ENCODE measurements around the gene TRIM72.
A peak's percentile ranks its signal among the peaks of the same experiment; 100 is the strongest.
"Not testable (repeated sequence)": the region's sequence is repeated elsewhere in the genome, so short reads cannot be mapped to it uniquely, and the experiment has no call there.

Gene TRIM72

GRCh38 chr16:31253642-31254045, 39.7 kb downstream of the TRIM72 start:
- H3K27ac Mint-ChIP-seq = peak overlapping the region; percentile 0
- H3K36me3 Mint-ChIP-seq = no peaks in the 10 kb centered on the region
- no peaks in the 10 kb centered on the region for H3K9me3 Mint-ChIP-seq
- H3K4me1 Mint-ChIP-seq = peaks cover 30% of the 10 kb centered on the region
- H3K4me3 Mint-ChIP-seq = no peak overlapping the region
- H3K27me3 Mint-ChIP-seq = no peaks in the 10 kb centered on the region

- no peak overlapping the region for H3K27ac Mint-ChIP-seq
- H3K27me3 Mint-ChIP-seq = no peaks in the 10 kb centered on the region
- no peaks in the 10 kb centered on the region for H3K9me3 Mint-ChIP-seq
- H3K4me1 Mint-ChIP-seq = peaks cover 26% of the 10 kb centered on the region
- H3K4me3 Mint-ChIP-seq = no peak overlapping the region
- no peaks in the 10 kb centered on the region for H3K36me3 Mint-ChIP-seq
Measured at GRCh38 chr16:31256466-31256865, 42.5 kb downstream of the TRIM72 start.

GRCh38 chr16:31258366-31258765, 44.4 kb downstream of the TRIM72 start:
- Mint-ChIP-seq H3K27me3 (no peaks in the 10 kb centered on the region), H3K4me1 (peaks cover 22% of the 10 kb centered on the region), H3K27ac (no peak overlapping the region), H3K4me3 (no peak overlapping the region), H3K9me3 (no peaks in the 10 kb centered on the region), H3K36me3 (no peaks in the 10 kb centered on the region)

DNA sequence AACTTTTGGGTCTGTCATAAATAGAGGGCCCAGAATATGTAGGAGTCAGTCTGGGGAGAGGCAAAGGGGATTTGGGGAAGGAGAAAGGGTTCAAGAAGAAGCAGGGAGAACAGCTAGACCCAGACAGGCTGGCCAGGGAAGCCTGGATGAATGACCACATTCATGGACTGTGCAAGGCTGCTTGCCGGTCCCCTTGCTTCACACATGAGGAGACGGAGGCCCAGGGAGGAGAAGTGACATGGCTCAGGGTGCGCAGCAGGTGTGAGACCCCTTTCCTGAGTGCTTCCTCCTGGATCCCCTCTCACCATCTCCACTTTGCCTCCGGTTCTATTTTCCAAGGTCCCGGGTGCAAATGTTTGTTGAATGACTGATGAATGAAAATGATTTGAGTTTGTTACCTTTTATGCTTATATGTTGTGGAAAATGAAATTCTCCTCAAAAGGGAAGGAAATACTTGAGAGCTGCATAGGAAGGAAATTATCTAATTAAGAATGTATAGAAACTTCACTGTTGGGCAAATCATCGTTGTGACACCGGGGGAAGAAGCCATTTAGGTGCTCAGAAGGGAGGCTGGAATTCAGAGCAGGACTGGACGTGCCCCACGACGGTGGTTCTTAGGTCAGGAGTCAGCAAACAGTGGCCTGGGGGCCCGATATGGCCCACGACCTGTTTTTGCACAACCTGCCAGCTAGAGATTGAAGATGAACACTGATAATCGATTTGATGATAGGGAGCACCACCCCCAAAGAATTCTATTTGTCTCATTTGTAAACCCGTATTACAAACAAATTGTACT, 46.4 kb downstream of the TRIM72 start:
- Mint-ChIP-seq H3K9me3 (no peaks in the 10 kb centered on the region), H3K4me1 (peaks cover 18% of the 10 kb centered on the region), H3K27me3 (no peaks in the 10 kb centered on the region), H3K4me3 (peak overlapping the region; percentile 70), H3K36me3 (no peaks in the 10 kb centered on the region), H3K27ac (no peak overlapping the region)

DNA sequence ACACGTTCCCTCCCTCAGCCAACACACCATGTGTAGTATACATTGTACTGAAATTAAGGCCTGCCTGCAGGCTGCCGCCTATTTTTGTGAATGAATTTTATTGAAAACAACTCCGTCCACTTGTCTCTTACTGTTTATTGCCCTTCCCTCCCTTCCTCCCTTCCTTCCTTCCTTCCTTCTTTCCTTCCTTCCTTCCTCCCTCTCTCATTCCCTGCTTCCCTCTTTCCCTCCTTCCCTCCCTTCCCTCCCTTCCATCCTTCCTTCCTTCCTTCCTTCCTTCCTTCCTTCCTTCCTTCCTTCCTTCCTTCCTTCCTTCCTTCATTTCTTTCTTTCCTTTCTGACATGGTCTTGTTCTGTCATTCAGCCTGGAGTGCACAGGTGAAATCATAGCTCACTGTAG, 48.2 kb downstream of the TRIM72 start:
- Mint-ChIP-seq H3K4me1 (peaks cover 32% of the 10 kb centered on the region), H3K9me3 (no peaks in the 10 kb centered on the region), H3K36me3 (no peaks in the 10 kb centered on the region), H3K27ac (no peak overlapping the region), H3K27me3 (no peaks in the 10 kb centered on the region), H3K4me3 (no peak overlapping the region)

DNA sequence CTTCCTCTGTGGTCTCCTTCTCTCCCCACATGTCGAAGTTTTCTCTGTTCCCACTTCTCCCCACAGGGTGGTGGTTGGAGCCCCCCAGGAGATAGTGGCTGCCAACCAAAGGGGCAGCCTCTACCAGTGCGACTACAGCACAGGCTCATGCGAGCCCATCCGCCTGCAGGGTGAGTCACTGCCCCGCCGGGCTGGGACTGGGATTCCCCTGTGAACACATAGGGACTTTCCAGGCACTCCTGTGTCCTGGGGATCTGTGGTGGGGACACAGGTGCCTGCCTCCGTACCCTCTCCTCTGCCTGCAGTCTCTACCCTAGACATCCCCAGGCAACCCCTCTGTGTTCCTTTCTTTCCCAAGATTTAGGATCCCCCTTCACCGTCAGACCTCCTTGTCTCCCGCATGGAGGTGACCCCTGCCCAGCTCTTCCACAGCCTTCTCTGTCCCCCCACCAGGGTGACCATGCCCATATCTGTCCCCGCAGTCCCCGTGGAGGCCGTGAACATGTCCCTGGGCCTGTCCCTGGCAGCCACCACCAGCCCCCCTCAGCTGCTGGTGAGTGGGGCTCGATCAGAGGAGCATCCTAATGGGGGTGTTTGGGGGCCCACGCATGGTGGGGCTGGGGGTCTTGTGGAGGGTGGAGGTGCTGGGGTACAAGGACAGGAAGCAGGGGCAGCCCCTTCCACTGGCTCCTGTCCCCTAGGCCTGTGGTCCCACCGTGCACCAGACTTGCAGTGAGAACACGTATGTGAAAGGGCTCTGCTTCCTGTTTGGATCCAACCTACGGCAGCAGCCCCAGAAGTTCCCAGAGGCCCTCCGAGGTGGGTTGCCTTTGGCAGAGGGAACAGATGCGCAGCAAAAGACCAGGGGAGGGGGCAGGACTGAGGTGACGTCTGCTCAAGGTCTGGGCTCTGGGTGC, 51.7 kb downstream of the TRIM72 start:
- Mint-ChIP-seq H3K4me1 (peaks cover 37% of the 10 kb centered on the region), H3K9me3 (no peaks in the 10 kb centered on the region), H3K36me3 (peaks cover 2% of the 10 kb centered on the region), H3K27me3 (peaks cover 2% of the 10 kb centered on the region), H3K27ac (peak overlapping the region; percentile 84), H3K4me3 (peak overlapping the region; percentile 52)

DNA sequence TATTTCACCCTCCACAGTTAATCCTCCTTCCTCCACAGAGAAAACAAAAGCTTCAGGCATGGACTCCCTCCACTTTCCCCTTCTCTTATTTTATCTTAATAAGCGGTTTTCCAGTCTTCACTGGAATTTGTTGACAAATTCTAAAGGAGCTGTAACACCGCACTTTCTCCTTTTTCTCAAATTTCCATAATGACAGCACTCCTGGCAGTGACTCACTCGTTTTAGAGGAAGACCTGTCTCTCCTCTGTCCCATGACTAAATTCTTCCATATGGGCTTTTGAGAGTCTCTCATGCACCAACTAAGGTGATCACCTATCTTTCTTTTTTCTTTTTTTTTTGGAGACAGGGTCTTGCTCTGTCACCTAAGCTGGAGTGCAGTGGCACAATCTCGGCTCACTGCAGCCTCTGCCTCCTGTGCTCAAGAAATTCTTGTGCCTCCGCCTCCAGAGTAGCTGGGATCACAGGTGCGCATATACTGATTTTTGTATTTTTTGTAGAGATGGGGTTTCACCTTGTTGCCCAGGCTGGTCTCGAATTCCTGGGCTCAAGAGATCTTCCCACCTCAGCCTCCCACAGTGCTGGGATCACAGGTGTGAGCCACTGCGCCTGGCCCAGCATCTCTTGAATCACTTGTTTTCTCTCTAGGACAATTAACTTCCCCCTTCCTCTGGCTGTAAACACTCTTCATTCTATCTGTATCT, 53.6 kb downstream of the TRIM72 start:
- Mint-ChIP-seq H3K4me1 (peaks cover 37% of the 10 kb centered on the region), H3K4me3 (peak overlapping the region; percentile 5), H3K27me3 (peaks cover 2% of the 10 kb centered on the region), H3K27ac (peak overlapping the region; percentile 84), H3K9me3 (no peaks in the 10 kb centered on the region), H3K36me3 (peaks cover 2% of the 10 kb centered on the region)

DNA sequence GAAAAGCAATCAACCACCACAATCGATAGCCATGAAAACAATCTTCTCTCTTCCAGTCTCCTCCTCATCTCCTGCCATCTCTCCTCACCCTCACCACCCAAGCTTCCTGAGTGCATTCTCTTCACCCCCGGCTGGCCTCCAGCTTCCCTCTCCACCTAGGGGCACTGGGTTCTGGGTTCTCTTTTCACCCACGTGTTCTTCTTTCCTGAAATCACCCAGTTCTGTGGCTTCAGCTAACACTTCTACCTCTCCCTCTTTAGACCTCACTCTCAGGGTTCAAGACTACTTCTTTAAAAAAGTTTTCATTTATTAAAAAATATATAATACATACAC, 54.1 kb downstream of the TRIM72 start:
- peak overlapping the region; percentile 43 for H3K27ac Mint-ChIP-seq
- H3K4me3 Mint-ChIP-seq = peak overlapping the region; percentile 5
- no peaks in the 10 kb centered on the region for H3K9me3 Mint-ChIP-seq
- H3K36me3 Mint-ChIP-seq = peaks cover 2% of the 10 kb centered on the region
- peaks cover 37% of the 10 kb centered on the region for H3K4me1 Mint-ChIP-seq
- peaks cover 2% of the 10 kb centered on the region for H3K27me3 Mint-ChIP-seq

GRCh38 chr16:31268891-31269290, 55.0 kb downstream of the TRIM72 start:
- no peak overlapping the region for H3K4me3 Mint-ChIP-seq
- H3K27ac Mint-ChIP-seq = no peak overlapping the region
- H3K36me3 Mint-ChIP-seq = peaks cover 2% of the 10 kb centered on the region
- H3K4me1 Mint-ChIP-seq = peaks cover 32% of the 10 kb centered on the region
- H3K27me3 Mint-ChIP-seq = peaks cover 2% of the 10 kb centered on the region
- H3K9me3 Mint-ChIP-seq = no peaks in the 10 kb centered on the region

GRCh38 chr16:31269541-31269940, 55.6 kb downstream of the TRIM72 start:
- Mint-ChIP-seq H3K4me3 (no peak overlapping the region), H3K9me3 (no peaks in the 10 kb centered on the region), H3K27me3 (peaks cover 2% of the 10 kb centered on the region), H3K36me3 (peaks cover 2% of the 10 kb centered on the region), H3K27ac (no peak overlapping the region), H3K4me1 (peaks cover 32% of the 10 kb centered on the region)

- H3K9me3 Mint-ChIP-seq, H3K27ac Mint-ChIP-seq, H3K36me3 Mint-ChIP-seq, H3K27me3 Mint-ChIP-seq, H3K4me3 Mint-ChIP-seq: not testable (repeated sequence)
- H3K4me1 Mint-ChIP-seq = peaks cover 32% of the 10 kb centered on the region
Measured at GRCh38 chr16:31269973-31270372, 56.1 kb downstream of the TRIM72 start.

DNA sequence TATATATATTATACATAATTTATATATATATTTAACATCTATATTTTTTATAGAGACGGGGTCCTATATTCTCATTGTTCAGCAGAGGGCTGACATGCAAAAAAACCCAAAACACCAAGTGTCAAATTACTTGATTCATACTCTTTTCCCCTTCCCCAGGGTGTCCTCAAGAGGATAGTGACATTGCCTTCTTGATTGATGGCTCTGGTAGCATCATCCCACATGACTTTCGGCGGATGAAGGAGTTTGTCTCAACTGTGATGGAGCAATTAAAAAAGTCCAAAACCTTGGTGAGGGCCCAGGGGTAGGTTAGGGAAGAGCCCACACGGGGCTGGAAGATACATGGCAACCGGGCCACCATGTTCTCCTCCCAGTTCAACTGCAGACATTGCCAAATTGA, 56.9 kb downstream of the TRIM72 start:
- peaks cover 23% of the 10 kb centered on the region for H3K4me1 Mint-ChIP-seq
- no peak overlapping the region for H3K27ac Mint-ChIP-seq
- peaks cover 2% of the 10 kb centered on the region for H3K36me3 Mint-ChIP-seq

DNA sequence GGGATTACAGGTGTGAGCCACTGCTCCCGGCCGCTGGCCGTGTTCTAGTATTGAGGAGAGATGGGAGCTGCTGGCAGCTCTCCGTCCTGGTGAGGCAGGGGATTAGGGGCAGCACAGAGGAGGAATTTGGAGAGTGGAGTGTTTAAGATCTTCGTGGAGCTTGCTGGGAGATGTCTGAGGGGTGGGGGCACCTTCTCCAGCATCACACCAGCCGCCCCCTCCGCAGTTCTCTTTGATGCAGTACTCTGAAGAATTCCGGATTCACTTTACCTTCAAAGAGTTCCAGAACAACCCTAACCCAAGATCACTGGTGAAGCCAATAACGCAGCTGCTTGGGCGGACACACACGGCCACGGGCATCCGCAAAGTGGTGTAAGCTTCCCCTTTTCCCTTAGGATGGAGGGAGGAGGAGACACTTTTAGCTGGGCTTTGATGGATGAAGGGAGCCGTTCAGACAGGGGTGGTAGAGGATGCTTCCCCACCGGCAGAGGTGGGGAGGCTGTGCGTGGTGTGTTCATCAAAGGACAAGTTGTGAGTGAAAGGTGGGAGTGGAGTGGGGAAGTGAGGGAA, 57.8 kb downstream of the TRIM72 start:
- Mint-ChIP-seq H3K4me1 (peaks cover 17% of the 10 kb centered on the region), H3K27ac (no peak overlapping the region), H3K36me3 (peaks cover 2% of the 10 kb centered on the region), H3K4me3 (no peak overlapping the region), H3K27me3 (peaks cover 2% of the 10 kb centered on the region), H3K9me3 (no peaks in the 10 kb centered on the region)

More for the DNA sequence above, 56.9 kb downstream of the TRIM72 start:
- H3K27me3 Mint-ChIP-seq = peaks cover 2% of the 10 kb centered on the region
- H3K4me3 Mint-ChIP-seq = no peak overlapping the region
- no peaks in the 10 kb centered on the region for H3K9me3 Mint-ChIP-seq

DNA sequence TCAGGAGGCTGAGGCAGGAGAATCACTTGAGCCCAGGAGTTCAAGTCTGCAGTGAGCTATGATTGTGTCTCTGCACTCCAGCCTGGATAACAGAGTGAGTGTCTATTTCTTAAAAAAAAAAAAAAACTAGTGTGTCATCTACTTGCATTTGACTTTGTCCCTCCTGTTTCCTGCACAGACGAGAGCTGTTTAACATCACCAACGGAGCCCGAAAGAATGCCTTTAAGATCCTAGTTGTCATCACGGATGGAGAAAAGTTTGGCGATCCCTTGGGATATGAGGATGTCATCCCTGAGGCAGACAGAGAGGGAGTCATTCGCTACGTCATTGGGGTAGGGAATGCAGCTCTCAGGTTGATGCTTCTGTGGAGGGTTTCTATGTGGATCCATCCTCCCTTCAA, 59.3 kb downstream of the TRIM72 start:
- H3K36me3 Mint-ChIP-seq = no peaks in the 10 kb centered on the region

GRCh38 chr16:31273676-31274075, 59.8 kb downstream of the TRIM72 start:
- H3K27me3 Mint-ChIP-seq = no peaks in the 10 kb centered on the region
- H3K27ac Mint-ChIP-seq = no peak overlapping the region
- peaks cover 5% of the 10 kb centered on the region for H3K4me1 Mint-ChIP-seq
- H3K4me3 Mint-ChIP-seq = no peak overlapping the region
- H3K9me3 Mint-ChIP-seq = no peaks in the 10 kb centered on the region
- H3K36me3 Mint-ChIP-seq = no peaks in the 10 kb centered on the region

More for the DNA sequence above, 59.3 kb downstream of the TRIM72 start:
- H3K4me1 Mint-ChIP-seq = peaks cover 8% of the 10 kb centered on the region
- no peaks in the 10 kb centered on the region for H3K9me3 Mint-ChIP-seq
- no peaks in the 10 kb centered on the region for H3K27me3 Mint-ChIP-seq
- no peak overlapping the region for H3K4me3 Mint-ChIP-seq
- no peak overlapping the region for H3K27ac Mint-ChIP-seq
